ENCODE data around the gene PSMB8. TPM values are rescaled to one million over a fixed set of nuclear protein-coding genes. Genes with fewer than 3 reads are reported as not detected.

The PSMB8 gene
- total RNA-seq, 1 donor from 2014 or later: 75.1 TPM

DNA sequence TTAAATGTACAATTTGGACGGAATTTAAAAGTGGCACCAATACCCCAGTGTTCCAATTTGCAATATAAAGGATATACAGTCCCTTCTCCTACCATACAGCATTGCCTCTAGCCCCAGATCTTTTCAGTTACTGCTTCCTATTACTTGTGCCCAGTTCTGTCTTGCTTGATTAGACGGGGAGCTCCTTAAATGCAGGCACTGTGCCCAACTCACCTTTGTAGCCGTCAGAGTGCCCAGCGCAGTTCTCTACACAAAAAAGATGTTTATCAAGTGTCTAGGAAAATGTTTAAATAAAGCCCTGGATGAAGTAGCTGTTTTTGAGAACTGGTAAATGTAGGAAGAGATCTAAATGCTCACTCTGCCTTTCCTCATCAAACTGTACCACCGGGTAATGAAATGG, 12.9 kb downstream of the PSMB8 start:
- TF ChIP-seq, protein P1, sequence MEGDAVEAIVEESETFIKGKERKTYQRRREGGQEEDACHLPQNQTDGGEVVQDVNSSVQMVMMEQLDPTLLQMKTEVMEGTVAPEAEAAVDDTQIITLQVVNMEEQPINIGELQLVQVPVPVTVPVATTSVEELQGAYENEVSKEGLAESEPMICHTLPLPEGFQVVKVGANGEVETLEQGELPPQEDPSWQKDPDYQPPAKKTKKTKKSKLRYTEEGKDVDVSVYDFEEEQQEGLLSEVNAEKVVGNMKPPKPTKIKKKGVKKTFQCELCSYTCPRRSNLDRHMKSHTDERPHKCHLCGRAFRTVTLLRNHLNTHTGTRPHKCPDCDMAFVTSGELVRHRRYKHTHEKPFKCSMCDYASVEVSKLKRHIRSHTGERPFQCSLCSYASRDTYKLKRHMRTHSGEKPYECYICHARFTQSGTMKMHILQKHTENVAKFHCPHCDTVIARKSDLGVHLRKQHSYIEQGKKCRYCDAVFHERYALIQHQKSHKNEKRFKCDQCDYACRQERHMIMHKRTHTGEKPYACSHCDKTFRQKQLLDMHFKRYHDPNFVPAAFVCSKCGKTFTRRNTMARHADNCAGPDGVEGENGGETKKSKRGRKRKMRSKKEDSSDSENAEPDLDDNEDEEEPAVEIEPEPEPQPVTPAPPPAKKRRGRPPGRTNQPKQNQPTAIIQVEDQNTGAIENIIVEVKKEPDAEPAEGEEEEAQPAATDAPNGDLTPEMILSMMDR (conservative IDR thresholded peaks at IDR 0.05; ENCODE audit: low read depth, low read length): no peak
- DNase-seq (ENCODE audit: low read depth): no peak

DNA sequence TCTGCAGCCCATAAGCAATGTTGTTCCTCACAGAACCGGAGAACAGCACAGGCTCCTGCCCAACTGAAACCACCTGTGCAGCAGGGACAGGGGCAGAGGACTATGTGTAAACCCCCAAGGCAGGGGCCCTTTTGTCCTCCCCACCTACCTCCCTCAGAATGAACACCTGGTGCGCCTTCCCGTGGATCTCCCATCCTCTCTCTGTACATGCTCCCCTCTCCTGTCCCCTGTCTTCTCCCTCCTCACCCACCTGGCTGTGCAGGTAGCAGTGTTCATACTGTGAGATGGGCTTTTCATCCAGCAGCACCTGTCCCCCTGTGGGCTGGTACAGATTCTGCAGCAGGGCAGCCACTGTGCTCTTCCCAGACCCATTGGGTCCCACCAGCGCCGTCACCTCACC, 13.8 kb downstream of the PSMB8 start:
- no peak for DNase-seq (ENCODE audit: low read depth)
- TF ChIP-seq, protein P1 (conservative IDR thresholded peaks at IDR 0.05; ENCODE audit: low read depth, low read length): no peak

More for the DNA sequence above, 12.9 kb downstream of the PSMB8 start:
- no peak overlapping the region for H3K4me3 ChIP-seq (ENCODE audit: low read depth, low read length)

DNA sequence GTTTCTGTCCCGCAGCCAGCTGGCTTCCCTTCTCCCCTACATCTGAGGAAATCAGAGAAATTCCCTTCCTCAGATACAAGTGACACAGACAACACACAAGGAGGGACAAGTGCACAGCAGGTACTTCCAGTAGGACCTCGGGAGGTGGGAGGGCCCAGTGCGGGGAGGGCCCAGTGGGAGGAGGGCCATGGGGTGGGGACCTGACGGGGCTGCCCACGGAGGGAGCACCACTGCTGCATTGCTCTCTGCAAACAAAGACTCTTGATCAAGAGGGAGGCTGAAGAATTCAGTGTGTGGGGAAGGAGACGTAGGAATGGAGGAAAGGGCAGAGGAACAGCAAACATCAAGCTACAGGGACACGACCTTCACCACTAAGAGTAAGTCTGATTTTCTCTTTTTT, 14.4 kb downstream of the PSMB8 start:
- TF ChIP-seq, protein P1 (conservative IDR thresholded peaks at IDR 0.05; ENCODE audit: low read depth, low read length): no peak
- DNase-seq (ENCODE audit: low read depth): no peak
- H3K4me3 ChIP-seq (ENCODE audit: low read depth, low read length): no peak overlapping the region

More for the DNA sequence above, 13.8 kb downstream of the PSMB8 start:
- H3K4me3 ChIP-seq (ENCODE audit: low read depth, low read length): no peak overlapping the region

DNA sequence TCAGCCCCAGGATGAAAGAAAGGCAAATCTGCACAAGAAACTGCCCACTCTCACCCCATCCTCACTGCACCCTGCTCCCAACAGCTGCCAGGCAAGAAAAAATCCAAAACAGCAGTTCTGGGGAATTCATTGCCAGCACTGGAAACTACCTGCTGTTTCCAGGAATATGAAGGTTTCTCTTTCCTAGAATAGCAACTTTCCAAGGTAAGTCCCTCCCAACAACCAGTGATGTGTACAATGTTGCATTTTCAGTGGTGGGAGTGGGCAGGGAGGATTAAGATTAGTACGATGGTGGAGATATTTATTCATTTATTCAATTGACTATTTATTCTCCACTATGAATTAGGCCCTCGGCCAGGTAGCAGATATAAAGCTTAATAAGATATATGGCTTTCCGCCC, 16.8 kb downstream of the PSMB8 start:
- no peak for DNase-seq (ENCODE audit: low read depth)
- TF ChIP-seq, protein P1 (conservative IDR thresholded peaks at IDR 0.05; ENCODE audit: low read depth, low read length): no peak
- no peak overlapping the region for H3K4me3 ChIP-seq (ENCODE audit: low read depth, low read length)

- DNase-seq (ENCODE audit: low read depth): no peak
- TF ChIP-seq, protein P1 (conservative IDR thresholded peaks at IDR 0.05; ENCODE audit: low read depth, low read length): peak; percentile 66
- no peak overlapping the region for H3K4me3 ChIP-seq (ENCODE audit: low read depth, low read length)
Measured at GRCh38 chr6:32825966-32826365, 17.9 kb downstream of the PSMB8 start.

GRCh38 chr6:32819729-32820128, 24.1 kb downstream of the PSMB8 start:
- TF ChIP-seq, protein P1 (conservative IDR thresholded peaks at IDR 0.05; ENCODE audit: low read depth, low read length): no peak
- no peak overlapping the region for H3K4me3 ChIP-seq (ENCODE audit: low read depth, low read length)
- DNase-seq (ENCODE audit: low read depth): peak; percentile 98

DNA sequence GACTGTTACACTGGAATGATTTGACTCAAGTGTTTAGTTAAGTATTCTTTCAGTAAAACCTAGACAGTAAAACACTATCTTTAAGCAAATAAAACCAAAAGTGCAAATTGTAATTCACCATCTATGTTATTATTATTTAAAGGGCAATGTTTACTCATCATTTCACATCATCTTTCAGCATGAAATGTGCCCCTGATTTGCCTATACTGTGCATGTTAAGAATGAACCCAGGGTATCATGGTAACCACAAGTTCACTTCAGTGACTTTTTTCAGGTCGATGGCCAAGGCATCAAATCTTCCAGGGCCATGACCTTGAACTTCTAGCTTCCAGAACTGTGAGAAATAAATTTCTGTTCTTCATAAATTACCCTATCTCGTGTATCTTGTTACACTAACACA, 25.0 kb downstream of the PSMB8 start:
- TF ChIP-seq, protein P1 (conservative IDR thresholded peaks at IDR 0.05; ENCODE audit: low read depth, low read length): no peak
- H3K4me3 ChIP-seq (ENCODE audit: low read depth, low read length): no peak overlapping the region
- no peak for DNase-seq (ENCODE audit: low read depth)

All from epithelial cell of proximal tubule (primary cell).